Activated T-helper 17 cell treated with anti-CD3 and anti-CD28 coated beads, Interleukin-2, amount 50 U/mL, for 72 hours (primary cell): Measurements from ENCODE around the gene DOCK2. TPM values are rescaled to one million over a fixed set of nuclear protein-coding genes. Genes with fewer than 3 reads are reported as not detected.

ENCODE experiments used
- ATAC-seq: fragments of 150-1000 bp; cut with Tn5 transposase; replicated peaks from 2 replicates; pipeline ENCODE4 v1.10.0; 2021; ENCODE audit warnings: mild to moderate bottlenecking, moderate library complexity
- H3K27ac Mint-ChIP-seq: one replicate; pipeline ENCODE4 v1.8.0; 2022; ENCODE audit warnings: mixed read lengths
- H3K27me3 Mint-ChIP-seq: one replicate; pipeline ENCODE4 v1.8.0; 2022; ENCODE audit warnings: mixed read lengths
- H3K36me3 Mint-ChIP-seq: one replicate; pipeline ENCODE4 v1.8.0; 2022; ENCODE audit warnings: low read depth, mild to moderate bottlenecking, mixed read lengths
- H3K4me1 Mint-ChIP-seq: one replicate; pipeline ENCODE4 v1.8.0; 2022; ENCODE audit warnings: mixed read lengths
- H3K4me3 Mint-ChIP-seq: one replicate; pipeline ENCODE4 v1.8.0; 2022; ENCODE audit warnings: mild to moderate bottlenecking, mixed read lengths
- H3K9me3 Mint-ChIP-seq: one replicate; pipeline ENCODE4 v1.8.0; 2022; ENCODE audit warnings: mixed read lengths
- total RNA-seq, 2 donors: library from RNA; stranded (reverse); gene quantifications; one replicate each; pipeline ENCODE4 v1.2.3, GENCODE V29; 2022

DOCK2 gene
- total RNA-seq, 2 donors from 2014 or later = 229 to 244 TPM

DNA sequence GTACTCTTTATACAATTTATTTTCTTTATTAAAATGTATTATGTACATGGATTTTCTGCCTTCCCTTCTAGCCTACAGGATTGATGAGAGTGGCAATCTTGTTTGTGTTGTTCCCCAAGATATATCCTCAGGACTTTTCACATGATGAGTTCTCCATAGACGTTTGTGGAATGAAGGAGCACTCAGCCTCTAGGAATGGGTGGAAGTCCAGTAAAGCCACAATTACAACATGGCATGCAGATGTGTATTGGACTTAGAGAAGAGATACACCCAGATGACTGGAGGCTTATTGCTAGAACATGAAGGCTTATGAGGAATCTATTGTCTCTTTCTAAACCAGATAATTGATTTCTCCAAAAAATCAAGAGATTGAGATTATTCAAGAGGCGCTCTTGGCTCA lies 8.2 kb upstream of the DOCK2 start:
- H3K9me3 Mint-ChIP-seq = no peaks in the 10 kb centered on the region
- H3K36me3 Mint-ChIP-seq = no peaks in the 10 kb centered on the region
- ATAC-seq = no peak
- H3K27ac Mint-ChIP-seq = no peak overlapping the region
- peaks cover 7% of the 10 kb centered on the region for H3K27me3 Mint-ChIP-seq
- no peak overlapping the region for H3K4me3 Mint-ChIP-seq
- H3K4me1 Mint-ChIP-seq = no peaks in the 10 kb centered on the region

DNA sequence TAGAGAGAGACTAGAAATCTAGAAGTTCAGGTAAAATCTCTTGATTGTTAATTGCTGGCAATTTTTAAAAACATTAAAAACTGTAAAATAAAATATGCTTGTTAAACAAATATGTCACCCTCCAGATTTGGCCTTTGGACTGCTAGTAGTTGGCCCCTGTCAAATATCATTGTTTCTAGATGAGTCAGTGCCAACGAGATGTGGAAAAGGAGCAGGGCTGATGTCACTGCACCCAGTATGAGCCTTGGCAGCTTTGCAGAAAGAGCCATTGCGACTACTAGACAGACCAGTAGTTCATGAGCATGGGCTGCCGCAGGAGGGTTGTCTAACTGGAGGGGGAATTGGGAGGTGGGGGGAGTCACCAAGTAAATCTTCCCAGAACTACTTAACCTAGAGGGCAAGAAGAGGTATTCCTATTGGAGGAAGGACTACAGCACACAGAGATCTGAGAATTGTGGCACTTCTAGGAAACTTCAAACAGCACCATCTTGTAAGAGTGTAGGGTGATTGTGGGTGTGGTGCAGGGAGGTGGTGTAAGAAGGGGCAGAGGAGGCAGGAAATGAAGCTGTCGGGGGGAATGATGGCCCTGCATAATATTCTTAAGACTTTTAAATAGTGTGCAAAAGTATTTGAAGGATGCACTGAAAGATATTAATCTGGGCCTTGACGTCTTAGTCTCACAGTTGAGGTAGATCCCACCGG lies 7.1 kb upstream of the DOCK2 start:
- peak; percentile 78 for ATAC-seq
- Mint-ChIP-seq H3K36me3 (no peaks in the 10 kb centered on the region), H3K27ac (no peak overlapping the region), H3K4me3 (no peak overlapping the region), H3K27me3 (peaks cover 7% of the 10 kb centered on the region), H3K4me1 (no peaks in the 10 kb centered on the region), H3K9me3 (no peaks in the 10 kb centered on the region)

DNA sequence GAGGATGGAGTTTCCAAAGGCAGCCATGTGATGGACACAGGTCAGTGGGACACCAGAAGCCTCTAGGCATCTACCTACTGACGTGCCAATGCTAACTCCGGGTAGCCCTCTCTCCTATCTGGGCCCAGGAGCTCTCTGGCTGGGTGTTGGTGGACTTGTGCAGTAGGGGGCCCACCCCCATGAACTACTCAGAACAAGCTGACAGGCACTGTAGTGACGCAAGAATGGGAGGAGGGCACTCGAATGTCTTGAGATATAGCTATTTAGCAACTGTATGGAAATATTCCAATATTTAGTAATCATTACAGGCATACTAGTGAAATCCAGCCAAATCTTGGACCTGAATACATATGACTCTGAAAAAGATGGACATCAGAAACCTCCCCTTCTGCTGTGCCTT lies 5.7 kb upstream of the DOCK2 start:
- Mint-ChIP-seq H3K27ac (no peak overlapping the region), H3K9me3 (no peaks in the 10 kb centered on the region), H3K4me1 (peaks cover 4% of the 10 kb centered on the region), H3K27me3 (peaks cover 7% of the 10 kb centered on the region), H3K36me3 (no peaks in the 10 kb centered on the region), H3K4me3 (no peak overlapping the region)
- no peak for ATAC-seq

DNA sequence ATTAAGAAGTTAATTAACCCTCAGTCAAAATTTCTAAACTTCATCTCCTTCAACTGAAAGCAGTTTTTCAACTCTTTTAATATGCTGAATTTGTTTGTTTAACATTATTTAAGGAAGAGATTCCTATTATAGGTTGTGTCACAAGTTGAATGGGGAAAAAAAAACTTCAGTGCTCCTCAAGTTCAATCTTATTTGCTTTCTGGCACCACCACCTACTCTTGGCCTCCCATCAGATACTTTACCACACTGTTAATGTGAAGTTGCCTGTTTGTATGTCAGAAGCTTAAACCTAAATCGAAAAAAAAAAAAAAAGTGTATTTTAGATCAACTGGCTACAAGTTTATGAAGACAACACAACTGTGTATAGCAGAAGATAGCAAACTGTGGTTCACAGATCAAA lies 4.1 kb upstream of the DOCK2 start:
- no peak for ATAC-seq
- no peak overlapping the region for H3K27ac Mint-ChIP-seq
- H3K4me3 Mint-ChIP-seq = no peak overlapping the region
- H3K27me3 Mint-ChIP-seq = peaks cover 7% of the 10 kb centered on the region
- H3K36me3 Mint-ChIP-seq = peaks cover 3% of the 10 kb centered on the region
- H3K4me1 Mint-ChIP-seq = peaks cover 5% of the 10 kb centered on the region
- H3K9me3 Mint-ChIP-seq = no peaks in the 10 kb centered on the region

- no peak for ATAC-seq
- H3K9me3 Mint-ChIP-seq = no peaks in the 10 kb centered on the region
- no peak overlapping the region for H3K4me3 Mint-ChIP-seq
- peaks cover 20% of the 10 kb centered on the region for H3K36me3 Mint-ChIP-seq
- H3K4me1 Mint-ChIP-seq = peaks cover 21% of the 10 kb centered on the region
- H3K27me3 Mint-ChIP-seq = peaks cover 7% of the 10 kb centered on the region
- no peak overlapping the region for H3K27ac Mint-ChIP-seq
These were observed 2.5 kb upstream of the DOCK2 start for GRCh38 chr5:169634606-169635005.

DNA sequence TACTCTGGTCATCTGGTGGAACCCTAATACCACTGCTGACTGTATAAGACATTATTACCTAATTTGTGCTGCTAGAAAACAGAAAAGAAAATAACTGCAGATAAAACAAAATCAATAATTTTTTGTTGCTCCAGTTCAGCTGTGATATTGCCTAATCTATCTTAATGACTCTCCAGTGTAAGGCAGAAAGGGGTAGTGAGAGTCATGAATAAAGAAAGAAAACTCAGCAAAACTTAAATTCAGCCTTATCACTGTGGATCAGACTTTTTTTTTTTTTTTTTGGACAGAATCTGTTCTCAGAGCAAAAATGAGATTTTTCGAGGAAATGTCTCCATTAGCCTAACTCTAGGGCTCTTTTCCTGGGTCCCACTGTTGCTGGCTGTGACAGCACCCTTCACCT lies 1.1 kb upstream of the DOCK2 start:
- Mint-ChIP-seq H3K36me3 (peaks cover 33% of the 10 kb centered on the region), H3K4me1 (peaks cover 29% of the 10 kb centered on the region), H3K9me3 (no peaks in the 10 kb centered on the region), H3K27ac (peak overlapping the region; percentile 70), H3K4me3 (peak overlapping the region; percentile 92), H3K27me3 (peaks cover 7% of the 10 kb centered on the region)
- no peak for ATAC-seq

DNA sequence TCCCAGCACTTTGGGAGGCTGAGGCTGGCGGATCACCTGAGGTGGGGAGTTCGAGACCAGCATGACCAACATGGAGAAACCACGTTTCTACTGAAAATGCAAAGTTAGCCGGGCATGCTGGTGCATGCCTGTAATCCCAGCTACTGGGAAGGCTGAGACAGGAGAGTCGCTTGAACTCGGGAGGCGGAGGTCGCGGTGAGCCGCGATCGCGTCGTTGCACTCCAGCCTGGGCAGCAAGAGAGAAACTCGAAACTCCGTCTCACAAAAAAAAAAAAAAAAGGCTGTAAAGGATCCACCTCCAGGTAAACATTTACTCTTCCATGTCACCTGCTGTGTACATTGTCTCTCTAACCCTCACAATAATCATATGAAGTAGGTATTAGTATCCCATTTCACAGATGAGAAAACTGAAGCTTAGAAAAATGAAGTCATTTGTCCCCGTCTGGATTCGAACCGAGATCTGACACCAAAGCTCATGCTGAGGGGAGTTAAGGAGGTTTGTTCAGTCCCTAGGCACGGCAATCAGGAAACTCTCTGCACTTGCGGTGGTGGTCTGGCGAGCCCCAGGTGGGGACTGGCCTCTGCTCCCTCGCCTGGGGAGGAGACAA lies 494 bp upstream of the DOCK2 start:
- H3K4me3 Mint-ChIP-seq = peak overlapping the region; percentile 92
- peak overlapping the region; percentile 95 for H3K27ac Mint-ChIP-seq
- no peaks in the 10 kb centered on the region for H3K9me3 Mint-ChIP-seq
- no peak for ATAC-seq
- peaks cover 39% of the 10 kb centered on the region for H3K36me3 Mint-ChIP-seq
- peaks cover 7% of the 10 kb centered on the region for H3K27me3 Mint-ChIP-seq
- H3K4me1 Mint-ChIP-seq = peaks cover 35% of the 10 kb centered on the region

GRCh38 chr5:169637549-169638121 lies 560 bp downstream of the DOCK2 start:
- Mint-ChIP-seq H3K27ac (peak overlapping the region; percentile 95), H3K4me1 (peaks cover 43% of the 10 kb centered on the region), H3K27me3 (no peaks in the 10 kb centered on the region), H3K4me3 (peak overlapping the region; percentile 92), H3K9me3 (no peaks in the 10 kb centered on the region), H3K36me3 (peaks cover 45% of the 10 kb centered on the region)
- ATAC-seq = peak; percentile 80

DNA sequence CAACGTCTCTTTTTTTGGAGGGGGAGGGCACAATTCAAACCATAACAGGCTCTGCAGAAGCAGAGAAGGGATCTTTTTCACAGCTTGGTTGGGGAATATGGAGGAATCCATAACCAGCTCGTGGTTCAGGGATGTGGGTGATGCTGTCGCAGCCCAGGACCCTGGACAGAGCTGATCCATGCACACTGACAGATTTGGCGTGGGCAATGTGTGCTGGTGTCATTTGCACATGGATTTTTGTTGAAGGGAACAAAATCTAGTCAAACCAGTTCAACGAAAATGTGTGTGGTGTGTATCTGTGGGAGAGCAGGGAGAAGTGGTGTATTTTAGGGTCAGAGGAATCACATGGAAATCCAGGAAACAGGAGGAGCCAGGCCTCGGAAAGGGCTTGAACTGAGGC lies 4.2 kb downstream of the DOCK2 start:
- H3K36me3 Mint-ChIP-seq = peaks cover 53% of the 10 kb centered on the region
- peak overlapping the region; percentile 10 for H3K4me3 Mint-ChIP-seq
- no peaks in the 10 kb centered on the region for H3K27me3 Mint-ChIP-seq
- no peak overlapping the region for H3K27ac Mint-ChIP-seq
- H3K4me1 Mint-ChIP-seq = peaks cover 60% of the 10 kb centered on the region
- no peak for ATAC-seq
- no peaks in the 10 kb centered on the region for H3K9me3 Mint-ChIP-seq

DNA sequence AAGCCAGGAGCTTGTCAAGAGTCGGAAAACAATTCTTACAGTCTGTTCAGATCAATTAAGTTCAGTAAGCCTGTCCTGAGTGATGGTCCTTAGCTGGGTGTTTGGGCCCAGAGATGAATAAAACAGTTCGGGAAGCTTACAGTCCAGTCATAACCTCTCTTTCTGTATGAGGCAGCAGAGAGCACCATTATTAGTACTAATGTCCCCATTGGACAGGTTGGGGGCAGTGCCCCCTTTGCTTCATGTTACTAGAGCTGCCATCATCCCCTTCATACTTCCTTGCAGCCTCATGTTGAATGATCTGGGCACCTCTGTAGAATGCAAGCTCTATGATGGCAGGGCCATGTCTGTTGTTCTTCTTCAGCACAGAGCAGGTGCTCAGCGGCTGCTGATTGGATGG lies 9.8 kb downstream of the DOCK2 start:
- H3K36me3 Mint-ChIP-seq = peaks cover 53% of the 10 kb centered on the region
- H3K27ac Mint-ChIP-seq = peak overlapping the region; percentile 99
- H3K4me1 Mint-ChIP-seq = peaks cover 67% of the 10 kb centered on the region
- ATAC-seq = peak; percentile 8
- H3K9me3 Mint-ChIP-seq = peaks cover 4% of the 10 kb centered on the region
- peak overlapping the region; percentile 84 for H3K4me3 Mint-ChIP-seq
- H3K27me3 Mint-ChIP-seq = no peaks in the 10 kb centered on the region

DNA sequence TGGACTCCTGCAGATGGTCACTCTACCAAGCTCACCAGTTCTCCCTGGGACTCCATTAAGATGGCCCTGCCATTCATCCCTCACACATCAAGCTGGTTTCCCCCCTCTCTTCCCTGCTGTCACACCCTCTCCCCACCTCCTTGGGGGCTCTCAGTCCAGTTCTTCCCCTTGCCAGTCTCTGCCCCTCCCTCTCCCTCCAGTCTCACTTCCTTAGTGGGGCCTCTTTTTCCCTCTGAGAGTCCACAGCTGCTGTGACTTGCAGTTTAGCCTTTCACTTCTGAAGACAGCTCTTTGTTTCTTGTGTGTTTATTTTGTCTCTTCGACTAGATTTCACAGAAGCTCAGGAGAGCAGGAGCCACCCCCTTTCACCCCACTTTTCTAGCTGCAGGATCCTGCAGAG lies 10.5 kb downstream of the DOCK2 start:
- peak overlapping the region; percentile 99 for H3K27ac Mint-ChIP-seq
- H3K4me1 Mint-ChIP-seq = peaks cover 67% of the 10 kb centered on the region
- peaks cover 50% of the 10 kb centered on the region for H3K36me3 Mint-ChIP-seq
- peak overlapping the region; percentile 84 for H3K4me3 Mint-ChIP-seq
- H3K9me3 Mint-ChIP-seq = peaks cover 4% of the 10 kb centered on the region
- ATAC-seq = no peak
- no peaks in the 10 kb centered on the region for H3K27me3 Mint-ChIP-seq

DNA sequence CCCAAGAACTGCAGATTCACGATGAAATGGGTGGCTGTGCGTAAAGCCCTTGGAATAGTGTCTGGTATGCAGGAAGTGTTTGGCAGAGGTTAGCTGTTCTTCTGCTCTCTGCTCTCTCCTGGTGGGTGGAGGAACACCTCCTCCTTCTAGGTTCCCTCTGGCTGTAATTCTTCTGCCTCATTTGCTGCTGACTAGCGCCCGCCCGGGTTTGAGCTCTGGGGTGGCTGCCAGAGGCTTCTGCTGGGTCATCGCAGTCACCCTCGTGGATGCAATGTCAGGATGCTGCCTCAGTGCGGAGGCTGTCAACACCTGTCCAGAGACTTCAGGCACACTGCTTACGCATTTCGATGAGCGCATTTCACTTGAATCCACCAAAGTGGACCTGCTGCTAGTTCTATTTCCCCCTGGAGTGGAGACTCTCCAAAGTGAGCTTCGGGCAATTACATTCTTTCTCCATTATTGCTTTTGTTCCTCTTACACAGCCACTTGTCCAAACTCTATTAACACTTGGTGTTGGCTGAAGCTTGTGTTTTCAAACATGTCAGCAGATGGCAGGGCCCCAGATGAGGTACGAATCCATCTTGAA lies 11.7 kb downstream of the DOCK2 start:
- peaks cover 51% of the 10 kb centered on the region for H3K36me3 Mint-ChIP-seq
- no peaks in the 10 kb centered on the region for H3K27me3 Mint-ChIP-seq
- H3K4me1 Mint-ChIP-seq = peaks cover 73% of the 10 kb centered on the region
- ATAC-seq = no peak
- H3K4me3 Mint-ChIP-seq = peak overlapping the region; percentile 84
- peak overlapping the region; percentile 99 for H3K27ac Mint-ChIP-seq
- peaks cover 4% of the 10 kb centered on the region for H3K9me3 Mint-ChIP-seq

GRCh38 chr5:169649486-169649885 lies 12.4 kb downstream of the DOCK2 start:
- no peaks in the 10 kb centered on the region for H3K27me3 Mint-ChIP-seq
- ATAC-seq = peak; percentile 82
- peaks cover 73% of the 10 kb centered on the region for H3K4me1 Mint-ChIP-seq
- H3K36me3 Mint-ChIP-seq = peaks cover 53% of the 10 kb centered on the region
- H3K4me3 Mint-ChIP-seq = peak overlapping the region; percentile 84
- H3K9me3 Mint-ChIP-seq = peaks cover 4% of the 10 kb centered on the region
- H3K27ac Mint-ChIP-seq = peak overlapping the region; percentile 99

DNA sequence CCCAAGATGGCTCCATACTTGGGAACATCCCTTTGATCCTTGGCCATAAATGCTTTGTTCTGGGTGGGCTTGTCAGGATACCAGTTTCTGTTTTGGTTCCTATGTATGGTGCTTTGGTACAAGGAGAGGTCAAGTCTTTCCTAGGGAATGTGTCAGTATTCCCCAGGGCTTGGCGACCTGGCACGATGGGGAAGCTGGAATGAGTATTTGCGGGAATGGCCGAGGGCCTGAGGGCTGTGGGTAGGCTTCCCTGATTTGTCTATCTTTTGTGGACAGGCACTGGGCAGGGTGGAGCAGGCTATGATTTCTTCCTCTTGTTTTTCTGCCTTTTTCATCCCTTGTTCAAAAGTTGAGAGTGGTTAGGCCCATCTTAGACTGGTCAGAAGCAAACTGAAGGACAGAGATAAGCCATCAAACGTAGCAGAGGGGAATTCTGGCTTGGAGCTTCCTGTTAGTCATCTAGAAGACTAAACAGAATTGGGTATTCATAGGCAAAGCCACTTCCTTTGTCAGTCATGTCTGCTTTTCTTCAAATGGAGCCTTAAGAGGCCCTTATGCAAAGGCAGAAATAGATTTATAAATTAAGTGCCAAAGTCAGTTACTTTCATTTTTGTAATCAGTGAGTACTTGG lies 13.7 kb downstream of the DOCK2 start:
- Mint-ChIP-seq H3K36me3 (peaks cover 66% of the 10 kb centered on the region), H3K4me3 (peak overlapping the region; percentile 84), H3K27ac (peak overlapping the region; percentile 99), H3K9me3 (peaks cover 4% of the 10 kb centered on the region), H3K4me1 (peaks cover 74% of the 10 kb centered on the region), H3K27me3 (no peaks in the 10 kb centered on the region)
- ATAC-seq = peak; percentile 75
